WTC11 (cell line): ENCODE data around the gene SMPD1. TPM values are rescaled to one million over a fixed set of nuclear protein-coding genes. Genes with fewer than 3 reads are reported as not detected.

ENCODE experiments used
- ATAC-seq: fragments of 200-7000 bp; cut with Tn5 transposase; 2 replicates; pipeline ENCODE4 v1.10.0; 2021; ENCODE audit warnings: mild to moderate bottlenecking, moderate library complexity
- CTCF ChIA-PET: fragments of 300-600 bp; sonication (Branson Sonifier 250); formaldehyde crosslinking; loops from one replicate; lab custom pipeline; 2021; ENCODE audit warnings: antibody characterized with exemption; lab: Charles Lee
- POLR2A ChIA-PET: fragments of 350-600 bp; sonication (Branson Sonifier 250); formaldehyde crosslinking; loops from one replicate; lab custom pipeline; 2021; ENCODE audit warnings: antibody characterized with exemption; lab: Charles Lee
- DNase-seq: peaks from one replicate; pipeline ENCODE4 v3.0.0; 2021; ENCODE audit warnings: low spot score
- H3K27ac Mint-ChIP-seq: 2 replicates; pipeline ENCODE4 v1.8.0; 2021; ENCODE audit warnings: mixed read lengths
- H3K27me3 Mint-ChIP-seq: 2 replicates; pipeline ENCODE4 v1.8.0; 2021; ENCODE audit warnings: low read depth, mild to moderate bottlenecking, moderate library complexity, mixed read lengths
- H3K36me3 Mint-ChIP-seq: 2 replicates; pipeline ENCODE4 v1.8.0; 2021; ENCODE audit warnings: mixed read lengths
- H3K4me1 Mint-ChIP-seq: 2 replicates; pipeline ENCODE4 v1.8.0; 2022; ENCODE audit warnings: mixed read lengths
- H3K4me3 Mint-ChIP-seq: 2 replicates; pipeline ENCODE4 v1.8.0; 2021; ENCODE audit warnings: mild to moderate bottlenecking, moderate library complexity, mixed read lengths
- H3K9me3 Mint-ChIP-seq: 2 replicates; pipeline ENCODE4 v1.8.0; 2021; ENCODE audit warnings: mixed read lengths
- ATF3 ChIP-seq: sonication (generic); formaldehyde crosslinking; conservative IDR thresholded peaks from 2 replicates; pipeline ENCODE4 v1.8.1; 2022; ENCODE audit warnings: mild to moderate bottlenecking, missing genetic modification reagents
- CBFB ChIP-seq: sonication (generic); formaldehyde crosslinking; IDR thresholded peaks from 2 replicates; pipeline ENCODE4 v1.8.1; 2022; ENCODE audit warnings: mild to moderate bottlenecking, low read depth, missing genetic modification reagents
- CREB1 ChIP-seq: sonication (generic); formaldehyde crosslinking; IDR thresholded peaks from 2 replicates; pipeline ENCODE4 v1.8.0; 2023; ENCODE audit warnings: mild to moderate bottlenecking, missing genetic modification reagents
- ESRRA ChIP-seq: sonication (generic); formaldehyde crosslinking; IDR thresholded peaks from 2 replicates; pipeline ENCODE4 v1.8.1; 2022; ENCODE audit warnings: mild to moderate bottlenecking, missing genetic modification reagents, borderline replicate concordance
- ETV6 ChIP-seq: sonication (generic); formaldehyde crosslinking; IDR thresholded peaks from 2 replicates; pipeline ENCODE4 v1.8.1; 2022; ENCODE audit warnings: mild to moderate bottlenecking, missing genetic modification reagents
- GRHL2 ChIP-seq: fragments of 250-450 bp; sonication (Bioruptor Pico); IDR thresholded peaks from 2 replicates; pipeline ENCODE4 v1.8.0; 2022; ENCODE audit warnings: mild to moderate bottlenecking, moderate library complexity; ENCODE audit not compliant: insufficient replicate concordance, severe bottlenecking
- GTF2I ChIP-seq: fragments of 250-450 bp; sonication (Bioruptor Pico); conservative IDR thresholded peaks from 2 replicates; pipeline ENCODE4 v1.4.0; 2021; ENCODE audit warnings: mild to moderate bottlenecking
- HMGXB4 ChIP-seq: sonication (generic); formaldehyde crosslinking; IDR thresholded peaks from 2 replicates; pipeline ENCODE4 v1.8.1; 2023; ENCODE audit warnings: mild to moderate bottlenecking, moderate library complexity, missing genetic modification reagents
- JUN ChIP-seq: sonication (generic); formaldehyde crosslinking; IDR thresholded peaks from 2 replicates; pipeline ENCODE4 v1.8.0; 2023; ENCODE audit warnings: mild to moderate bottlenecking, missing genetic modification reagents
- KAT7 ChIP-seq: sonication (generic); formaldehyde crosslinking; IDR thresholded peaks from 2 replicates; pipeline ENCODE4 v1.8.1; 2023; ENCODE audit warnings: missing genetic modification reagents, mild to moderate bottlenecking, borderline replicate concordance
- NR2C2 ChIP-seq: sonication (generic); formaldehyde crosslinking; IDR thresholded peaks from 2 replicates; pipeline ENCODE4 v1.8.0; 2022; ENCODE audit warnings: mild to moderate bottlenecking, missing genetic modification reagents
- NR3C1 ChIP-seq: sonication (generic); formaldehyde crosslinking; conservative IDR thresholded peaks from 2 replicates; pipeline ENCODE4 v1.8.1; 2023; ENCODE audit warnings: low read depth, mild to moderate bottlenecking, missing genetic modification reagents
- SMAD3 ChIP-seq: sonication (generic); formaldehyde crosslinking; IDR thresholded peaks from 2 replicates; pipeline ENCODE4 v1.8.0; 2022; ENCODE audit warnings: missing genetic modification reagents, mild to moderate bottlenecking, borderline replicate concordance
- SMAD4 ChIP-seq: sonication (generic); formaldehyde crosslinking; IDR thresholded peaks from 2 replicates; pipeline ENCODE4 v1.8.0; 2022; ENCODE audit warnings: mild to moderate bottlenecking, missing genetic modification reagents
- SP1 ChIP-seq: sonication (generic); formaldehyde crosslinking; conservative IDR thresholded peaks from 2 replicates; pipeline ENCODE4 v1.8.1; 2022; ENCODE audit warnings: missing genetic modification reagents
- STAT6 ChIP-seq: sonication (generic); formaldehyde crosslinking; conservative IDR thresholded peaks from 2 replicates; pipeline ENCODE4 v1.8.1; 2023; ENCODE audit warnings: mild to moderate bottlenecking, low read depth, missing genetic modification reagents, moderate library complexity
- USF1 ChIP-seq: sonication (generic); formaldehyde crosslinking; IDR thresholded peaks from 2 replicates; pipeline ENCODE4 v1.8.0; 2022; ENCODE audit warnings: mild to moderate bottlenecking, missing genetic modification reagents
- USF2 ChIP-seq: sonication (generic); formaldehyde crosslinking; IDR thresholded peaks from 2 replicates; pipeline ENCODE4 v1.8.1; 2023; ENCODE audit warnings: mild to moderate bottlenecking, missing genetic modification reagents, moderate library complexity
- ZBTB21 ChIP-seq: sonication (generic); formaldehyde crosslinking; IDR thresholded peaks from 2 replicates; pipeline ENCODE4 v1.8.1; 2023; ENCODE audit warnings: mild to moderate bottlenecking, missing genetic modification reagents, borderline replicate concordance
- ZNF138 ChIP-seq: sonication (generic); formaldehyde crosslinking; conservative IDR thresholded peaks from 2 replicates; pipeline ENCODE4 v1.8.1; 2022; ENCODE audit warnings: mild to moderate bottlenecking, moderate library complexity, missing genetic modification reagents
- ZNF416 ChIP-seq: fragments of 250-450 bp; sonication (Bioruptor Pico); IDR thresholded peaks from 2 replicates; pipeline ENCODE4 v1.9.0; 2021; ENCODE audit warnings: mild to moderate bottlenecking, inconsistent platforms
- ZNF532 ChIP-seq: fragments of 250-450 bp; sonication (Bioruptor Pico); IDR thresholded peaks from 2 replicates; pipeline ENCODE4 v1.9.0; 2021; ENCODE audit warnings: mild to moderate bottlenecking, borderline replicate concordance
- ZNF671 ChIP-seq: fragments of 250-450 bp; sonication (Bioruptor Pico); IDR thresholded peaks from 2 replicates; pipeline ENCODE4 v1.8.0; 2021; ENCODE audit warnings: mild to moderate bottlenecking
- total RNA-seq: library from RNA; stranded (reverse); gene quantifications from 3 replicates; pipeline ENCODE4 v1.2.3, GENCODE V29; 2021

Gene SMPD1
- total RNA-seq, 1 experiment from 2014 or later: 4.4 TPM

GRCh38 chr11:6402061-6402470 lies 11.8 kb downstream of the SMPD1 start:
- ChIA-PET POLR2A (interaction anchor here (1.0 kb wide), 1 partner anchor 12 kb away, joined by 3 read pairs; the partner anchor contains the start of gene SMPD1), CTCF (interaction anchor here (1.0 kb wide), 2 partner anchors 23 to 41 kb away, joined by 3 to 4 read pairs; no protein-coding TSS in a partner anchor)
- H3K36me3 Mint-ChIP-seq: no peaks in the 10 kb centered on the region
- DNase-seq (no peak), ATAC-seq (no peak)
- no peaks in the 10 kb centered on the region for H3K27me3 Mint-ChIP-seq
- no peak overlapping the region for H3K27ac Mint-ChIP-seq
- TF ChIP-seq JUN (CRISPR knock-in tag): no peak
- H3K9me3 Mint-ChIP-seq: no peaks in the 10 kb centered on the region
- peaks cover 18% of the 10 kb centered on the region for H3K4me1 Mint-ChIP-seq
- H3K4me3 Mint-ChIP-seq: no peak overlapping the region

GRCh38 chr11:6402561-6402981 lies 12.3 kb downstream of the SMPD1 start:
- CTCF ChIA-PET: interaction anchor here (1.0 to 1.2 kb wide), 2 partner anchors 23 to 41 kb away, joined by 3 to 4 read pairs; no protein-coding TSS in a partner anchor
- TF ChIP-seq NR2C2 (no peak), ZNF416 (no peak), STAT6 (CRISPR knock-in tag) (no peak), USF2 (CRISPR knock-in tag) (no peak), CREB1 (CRISPR knock-in tag) (no peak), ETV6 (no peak), ZNF138 (CRISPR knock-in tag) (no peak), GTF2I (CRISPR knock-in tag) (no peak), KAT7 (CRISPR knock-in tag) (no peak), ZNF532 (CRISPR knock-in tag) (no peak), CBFB (CRISPR knock-in tag) (no peak), USF1 (CRISPR knock-in tag) (no peak), ESRRA (no peak)
- Mint-ChIP-seq H3K27ac (peak overlapping the region; percentile 42; the same call in 1 of the 2 replicates), H3K4me1 (peaks cover 18% of the 10 kb centered on the region), H3K4me3 (no peak overlapping the region), H3K27me3 (no peaks in the 10 kb centered on the region), H3K36me3 (no peaks in the 10 kb centered on the region), H3K9me3 (no peaks in the 10 kb centered on the region)
- DNase-seq (no peak), ATAC-seq (no peak)
- POLR2A ChIA-PET: no interaction called here

- Mint-ChIP-seq H3K9me3 (no peaks in the 10 kb centered on the region), H3K36me3 (no peaks in the 10 kb centered on the region), H3K4me1 (peaks cover 18% of the 10 kb centered on the region), H3K27ac (no peak overlapping the region), H3K4me3 (no peak overlapping the region), H3K27me3 (no peaks in the 10 kb centered on the region)
- no peak for TF ChIP-seq ZBTB21 (CRISPR knock-in tag)
- no peak for TF ChIP-seq ZNF671 (CRISPR knock-in tag)
- TF ChIP-seq GRHL2 (CRISPR knock-in tag): no peak
- TF ChIP-seq KAT7 (CRISPR knock-in tag): no peak
- no peak for TF ChIP-seq SMAD4 (CRISPR knock-in tag)
- no peak for TF ChIP-seq NR3C1 (CRISPR knock-in tag)
- TF ChIP-seq SMAD3: no peak
- no peak for TF ChIP-seq HMGXB4
- no peak for TF ChIP-seq ATF3 (CRISPR knock-in tag)
- no peak for TF ChIP-seq SP1 (CRISPR knock-in tag)
- no peak for TF ChIP-seq GTF2I (CRISPR knock-in tag)
- ChIA-PET CTCF (interaction anchor here (1.2 to 2.1 kb wide), 2 partner anchors 40 to 65 kb away, joined by 3 to 4 read pairs; no protein-coding TSS in a partner anchor), POLR2A (no interaction called here)
- ATAC-seq (no peak), DNase-seq (no peak)
Observed at GRCh38 chr11:6403539-6403938, 13.3 kb downstream of the SMPD1 start.
